Neural progenitor cell (in vitro differentiated cells): ENCODE results near the gene RSPH1. TPM values are rescaled to one million over a fixed set of nuclear protein-coding genes. Genes with fewer than 3 reads are reported as not detected.
A peak's percentile ranks its signal among the peaks of the same experiment; 100 is the strongest.

Source experiments
- DNase-seq: peaks from one replicate; pipeline ENCODE4 v3.0.0-alpha.2; 2016; ENCODE audit warnings: low spot score
- H2AFZ ChIP-seq: fragments of 200-600 bp; sonication (generic); replicated peaks from 2 replicates; pipeline ENCODE4 v1.6.1; 2016; ENCODE audit warnings: antibody characterized with exemption
- H3F3A ChIP-seq: fragments of 200-600 bp; sonication (generic); 2 replicates; pipeline ENCODE4 v1.6.1; 2016; ENCODE audit warnings: antibody characterized with exemption, low read depth
- H3K27ac ChIP-seq: fragments of 200-600 bp; sonication (generic); 2 replicates; pipeline ENCODE4 v1.5.1; 2016; ENCODE audit warnings: mild to moderate bottlenecking
- H3K27me3 ChIP-seq: fragments of 200-600 bp; sonication (generic); 2 replicates; pipeline ENCODE4 v1.6.1; 2016; ENCODE audit warnings: mild to moderate bottlenecking, moderate library complexity
- H3K36me3 ChIP-seq: fragments of 200-600 bp; sonication (generic); 2 replicates; pipeline ENCODE4 v1.5.1; 2016
- H3K4me1 ChIP-seq: fragments of 200-600 bp; sonication (generic); 2 replicates; pipeline ENCODE4 v1.6.1; 2016; ENCODE audit warnings: mixed run types
- H3K4me2 ChIP-seq: fragments of 200-600 bp; sonication (generic); 2 replicates; pipeline ENCODE4 v1.6.1; 2016
- H3K4me3 ChIP-seq: fragments of 200-600 bp; sonication (generic); 2 replicates; pipeline ENCODE4 v1.5.1; 2016
- H3K79me2 ChIP-seq: fragments of 200-600 bp; sonication (generic); 2 replicates; pipeline ENCODE4 v1.6.1; 2016; ENCODE audit warnings: low read depth
- H3K9ac ChIP-seq: fragments of 200-600 bp; sonication (generic); 2 replicates; pipeline ENCODE4 v1.6.1; 2016
- H3K9me3 ChIP-seq: fragments of 200-600 bp; sonication (generic); 2 replicates; pipeline ENCODE4 v1.5.1; 2016; ENCODE audit warnings: low read depth
- H4K20me1 ChIP-seq: fragments of 200-600 bp; sonication (generic); 2 replicates; pipeline ENCODE4 v1.6.1; 2016; ENCODE audit warnings: low read depth
- H3K27ac Mint-ChIP-seq: 3 replicates; pipeline ENCODE4 v1.8.0; 2021; ENCODE audit warnings: mixed read lengths
- H3K27me3 Mint-ChIP-seq: 2 replicates; pipeline ENCODE4 v1.8.0; 2022; ENCODE audit warnings: low read depth, mild to moderate bottlenecking, inconsistent platforms, moderate library complexity, mixed read lengths; ENCODE audit not compliant: insufficient read depth
- H3K36me3 Mint-ChIP-seq: 3 replicates; pipeline ENCODE4 v1.8.0; 2021; ENCODE audit warnings: mixed read lengths
- H3K4me1 Mint-ChIP-seq: 3 replicates; pipeline ENCODE4 v1.8.0; 2021; ENCODE audit warnings: mixed read lengths
- H3K4me3 Mint-ChIP-seq: 3 replicates; pipeline ENCODE4 v1.8.0; 2021; ENCODE audit warnings: mild to moderate bottlenecking, moderate library complexity, mixed read lengths
- H3K9me3 Mint-ChIP-seq: 3 replicates; pipeline ENCODE4 v1.8.0; 2020; ENCODE audit warnings: mixed read lengths
- EZH2 ChIP-seq: fragments of 200-600 bp; sonication (generic); IDR thresholded peaks from 2 replicates; pipeline ENCODE4 v1.6.1; 2017; ENCODE audit warnings: antibody characterized with exemption, mild to moderate bottlenecking, moderate library complexity
- EZH2phosphoT487 ChIP-seq: fragments of 200-600 bp; sonication (generic); IDR thresholded peaks from 2 replicates; pipeline ENCODE4 v1.6.1; 2017; ENCODE audit warnings: antibody characterized with exemption
- total RNA-seq: library from RNA; depleted of rRNA; stranded (reverse); fragments of >200 nt; gene quantifications from 2 replicates; pipeline ENCODE4 v1.2.3, GENCODE V29; 2015; ENCODE audit warnings: low replicate concordance
- TF ChIP-seq, protein P1 (sequence below): fragments of 200-600 bp; sonication (generic); IDR thresholded peaks from 2 replicates; pipeline ENCODE4 v1.5.1; 2017; ENCODE audit warnings: antibody characterized with exemption, mild to moderate bottlenecking

The RSPH1 gene
- total RNA-seq, 1 donor from 2014 or later = 0.04 TPM

DNA sequence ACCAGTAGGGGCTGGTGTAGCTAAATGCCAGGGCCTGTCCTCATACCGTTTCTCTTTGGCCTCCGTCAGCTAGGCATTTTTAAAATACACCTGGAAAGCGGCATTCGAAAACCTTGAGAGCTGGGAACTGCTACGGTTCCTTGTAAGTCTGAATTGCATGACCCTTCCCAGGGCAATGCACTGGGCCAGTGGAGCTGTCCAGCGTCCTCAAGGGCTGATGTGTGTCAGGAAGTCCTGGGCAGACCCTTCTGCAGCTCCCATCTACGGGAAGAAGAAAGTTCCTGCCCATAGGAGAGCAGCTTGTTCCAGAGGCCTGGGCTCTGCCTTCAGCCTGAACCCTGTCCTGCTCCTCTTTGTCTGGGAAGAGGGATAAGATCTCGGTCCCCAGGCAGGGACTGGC is 58.2 kb downstream of the RSPH1 start:
- TF ChIP-seq, protein P1, sequence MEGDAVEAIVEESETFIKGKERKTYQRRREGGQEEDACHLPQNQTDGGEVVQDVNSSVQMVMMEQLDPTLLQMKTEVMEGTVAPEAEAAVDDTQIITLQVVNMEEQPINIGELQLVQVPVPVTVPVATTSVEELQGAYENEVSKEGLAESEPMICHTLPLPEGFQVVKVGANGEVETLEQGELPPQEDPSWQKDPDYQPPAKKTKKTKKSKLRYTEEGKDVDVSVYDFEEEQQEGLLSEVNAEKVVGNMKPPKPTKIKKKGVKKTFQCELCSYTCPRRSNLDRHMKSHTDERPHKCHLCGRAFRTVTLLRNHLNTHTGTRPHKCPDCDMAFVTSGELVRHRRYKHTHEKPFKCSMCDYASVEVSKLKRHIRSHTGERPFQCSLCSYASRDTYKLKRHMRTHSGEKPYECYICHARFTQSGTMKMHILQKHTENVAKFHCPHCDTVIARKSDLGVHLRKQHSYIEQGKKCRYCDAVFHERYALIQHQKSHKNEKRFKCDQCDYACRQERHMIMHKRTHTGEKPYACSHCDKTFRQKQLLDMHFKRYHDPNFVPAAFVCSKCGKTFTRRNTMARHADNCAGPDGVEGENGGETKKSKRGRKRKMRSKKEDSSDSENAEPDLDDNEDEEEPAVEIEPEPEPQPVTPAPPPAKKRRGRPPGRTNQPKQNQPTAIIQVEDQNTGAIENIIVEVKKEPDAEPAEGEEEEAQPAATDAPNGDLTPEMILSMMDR = no peak
- no peak for TF ChIP-seq EZH2phosphoT487
- no peak for TF ChIP-seq EZH2
- Mint-ChIP-seq H3K27ac (no peak overlapping the region), H3K4me1 (no peaks in the 10 kb centered on the region), H3K9me3 (peaks cover 9% of the 10 kb centered on the region), H3K27me3 (peaks cover 15% of the 10 kb centered on the region), H3K36me3 (no peaks in the 10 kb centered on the region), H3K4me3 (no peak overlapping the region)
- peaks cover 5% of the 10 kb centered on the region for H4K20me1 ChIP-seq
- no peaks in the 10 kb centered on the region for H3K79me2 ChIP-seq
- H3K4me2 ChIP-seq = no peak overlapping the region
- H3F3A ChIP-seq = no peaks in the 10 kb centered on the region
- no peak overlapping the region for H3K9ac ChIP-seq
- no peaks in the 10 kb centered on the region for H3K27me3 ChIP-seq
- H3K4me3 ChIP-seq = no peak overlapping the region
- peak; percentile 74 for DNase-seq
- H3K4me1 ChIP-seq = no peaks in the 10 kb centered on the region
- no peak overlapping the region for H2AFZ ChIP-seq
- no peak overlapping the region for H3K27ac ChIP-seq
- no peaks in the 10 kb centered on the region for H3K9me3 ChIP-seq
- no peaks in the 10 kb centered on the region for H3K36me3 ChIP-seq

DNA sequence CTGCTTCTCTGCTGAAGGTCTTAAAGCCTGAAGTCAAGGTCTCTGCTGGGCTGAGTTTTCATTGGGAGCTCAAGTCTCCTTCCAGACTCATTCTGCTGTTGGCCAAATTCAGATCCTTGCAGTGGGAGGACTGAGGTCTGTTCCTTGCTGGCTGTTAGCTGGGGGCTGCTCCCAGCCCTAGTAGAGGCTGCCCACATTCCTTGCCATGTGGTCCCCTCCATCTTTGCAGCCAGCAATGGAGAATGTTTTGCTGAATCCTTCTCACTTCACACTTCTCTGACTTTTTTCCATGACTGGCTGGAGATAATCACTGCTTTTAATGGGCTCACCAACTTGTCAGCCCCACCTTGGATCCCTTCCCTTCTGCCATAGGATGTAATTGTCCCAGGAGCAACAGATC is 59.1 kb downstream of the RSPH1 start:
- Mint-ChIP-seq H3K27me3 (peaks cover 21% of the 10 kb centered on the region), H3K4me1 (no peaks in the 10 kb centered on the region), H3K4me3 (no peak overlapping the region), H3K27ac (no peak overlapping the region), H3K9me3 (peaks cover 15% of the 10 kb centered on the region), H3K36me3 (no peaks in the 10 kb centered on the region)
- TF ChIP-seq EZH2phosphoT487 (no peak), EZH2 (no peak)
- TF ChIP-seq, protein P1 = no peak
- Histone ChIP-seq H3F3A (no peaks in the 10 kb centered on the region), H3K9me3 (no peaks in the 10 kb centered on the region), H3K4me2 (no peak overlapping the region), H2AFZ (no peak overlapping the region), H3K79me2 (no peaks in the 10 kb centered on the region), H4K20me1 (peaks cover 5% of the 10 kb centered on the region), H3K27me3 (no peaks in the 10 kb centered on the region), H3K27ac (no peak overlapping the region), H3K9ac (no peak overlapping the region), H3K4me1 (no peaks in the 10 kb centered on the region), H3K36me3 (no peaks in the 10 kb centered on the region), H3K4me3 (no peak overlapping the region)
- no peak for DNase-seq

DNA sequence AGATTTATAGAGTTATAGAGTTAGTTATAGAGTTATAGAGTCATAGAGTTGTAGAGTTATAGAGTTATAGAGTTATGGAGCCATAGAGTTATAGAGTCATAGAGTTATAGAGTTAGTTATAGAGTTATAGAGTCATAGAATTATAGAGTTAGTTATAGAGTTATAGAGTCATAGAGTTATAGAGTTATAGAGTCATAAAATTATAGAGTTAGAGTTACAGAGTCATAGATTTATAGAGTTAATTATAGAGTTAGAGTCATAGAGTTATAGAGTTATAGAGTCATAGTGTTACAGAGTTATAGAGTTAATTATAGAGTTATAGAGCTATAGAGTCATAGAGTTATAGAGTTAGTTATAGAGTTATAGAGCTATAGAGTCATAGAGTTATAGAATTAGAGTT is 60.2 kb downstream of the RSPH1 start:
- H3K36me3 ChIP-seq = no peaks in the 10 kb centered on the region

More for the DNA sequence above, 60.2 kb downstream of the RSPH1 start:
- Mint-ChIP-seq H3K4me3 (no peak overlapping the region), H3K27ac (no peak overlapping the region), H3K27me3 (peaks cover 21% of the 10 kb centered on the region), H3K4me1 (no peaks in the 10 kb centered on the region), H3K36me3 (no peaks in the 10 kb centered on the region), H3K9me3 (peaks cover 15% of the 10 kb centered on the region)
- Histone ChIP-seq H3K27me3 (no peaks in the 10 kb centered on the region), H3K9me3 (no peaks in the 10 kb centered on the region), H4K20me1 (peaks cover 5% of the 10 kb centered on the region), H3K4me1 (no peaks in the 10 kb centered on the region), H3K79me2 (no peaks in the 10 kb centered on the region), H3K27ac (no peak overlapping the region), H3K4me2 (no peak overlapping the region), H2AFZ (no peak overlapping the region), H3K9ac (no peak overlapping the region), H3F3A (no peaks in the 10 kb centered on the region), H3K4me3 (no peak overlapping the region)
- TF ChIP-seq, protein P1 = no peak
- TF ChIP-seq EZH2 = no peak
- no peak for TF ChIP-seq EZH2phosphoT487
- DNase-seq = no peak
